NCI-H82 (cell line): ENCODE data around the gene AKAP12.

Experiments
- DNase-seq: peaks from one replicate; lab custom pipeline; 2025; lab: John Stamatoyannopoulos, UW

The AKAP12 gene, protein sequence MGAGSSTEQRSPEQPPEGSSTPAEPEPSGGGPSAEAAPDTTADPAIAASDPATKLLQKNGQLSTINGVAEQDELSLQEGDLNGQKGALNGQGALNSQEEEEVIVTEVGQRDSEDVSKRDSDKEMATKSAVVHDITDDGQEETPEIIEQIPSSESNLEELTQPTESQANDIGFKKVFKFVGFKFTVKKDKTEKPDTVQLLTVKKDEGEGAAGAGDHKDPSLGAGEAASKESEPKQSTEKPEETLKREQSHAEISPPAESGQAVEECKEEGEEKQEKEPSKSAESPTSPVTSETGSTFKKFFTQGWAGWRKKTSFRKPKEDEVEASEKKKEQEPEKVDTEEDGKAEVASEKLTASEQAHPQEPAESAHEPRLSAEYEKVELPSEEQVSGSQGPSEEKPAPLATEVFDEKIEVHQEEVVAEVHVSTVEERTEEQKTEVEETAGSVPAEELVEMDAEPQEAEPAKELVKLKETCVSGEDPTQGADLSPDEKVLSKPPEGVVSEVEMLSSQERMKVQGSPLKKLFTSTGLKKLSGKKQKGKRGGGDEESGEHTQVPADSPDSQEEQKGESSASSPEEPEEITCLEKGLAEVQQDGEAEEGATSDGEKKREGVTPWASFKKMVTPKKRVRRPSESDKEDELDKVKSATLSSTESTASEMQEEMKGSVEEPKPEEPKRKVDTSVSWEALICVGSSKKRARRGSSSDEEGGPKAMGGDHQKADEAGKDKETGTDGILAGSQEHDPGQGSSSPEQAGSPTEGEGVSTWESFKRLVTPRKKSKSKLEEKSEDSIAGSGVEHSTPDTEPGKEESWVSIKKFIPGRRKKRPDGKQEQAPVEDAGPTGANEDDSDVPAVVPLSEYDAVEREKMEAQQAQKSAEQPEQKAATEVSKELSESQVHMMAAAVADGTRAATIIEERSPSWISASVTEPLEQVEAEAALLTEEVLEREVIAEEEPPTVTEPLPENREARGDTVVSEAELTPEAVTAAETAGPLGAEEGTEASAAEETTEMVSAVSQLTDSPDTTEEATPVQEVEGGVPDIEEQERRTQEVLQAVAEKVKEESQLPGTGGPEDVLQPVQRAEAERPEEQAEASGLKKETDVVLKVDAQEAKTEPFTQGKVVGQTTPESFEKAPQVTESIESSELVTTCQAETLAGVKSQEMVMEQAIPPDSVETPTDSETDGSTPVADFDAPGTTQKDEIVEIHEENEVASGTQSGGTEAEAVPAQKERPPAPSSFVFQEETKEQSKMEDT (N-terminal part only)

DNA sequence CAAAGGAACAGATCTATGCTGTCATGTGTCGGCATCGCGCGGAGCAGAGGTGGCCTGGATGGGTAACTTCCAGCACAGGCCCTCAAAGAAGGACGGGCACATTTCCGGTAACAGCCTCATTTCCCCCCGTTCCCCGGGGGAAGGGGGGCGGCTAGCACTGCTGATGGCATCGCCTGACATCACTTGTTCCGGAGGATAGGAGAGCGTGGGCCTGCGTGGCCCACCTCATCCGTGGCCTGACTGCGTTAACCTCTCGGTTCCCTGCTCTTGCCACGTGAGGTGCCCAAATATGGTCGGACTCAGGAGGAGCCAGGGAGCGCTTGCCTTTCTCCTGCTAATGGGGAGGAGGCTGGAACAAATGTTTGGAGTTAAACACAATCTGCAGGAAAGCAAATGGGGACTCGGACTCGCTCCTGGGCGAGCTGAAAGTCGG, at the start of gene AKAP12:
Gene AKAP12 (plus strand): TSS at position 365 of the 433 bp plus-strand sequence. CDS start 596 bp downstream, outside the sequence.
- DNase-seq = no peak

- no peak for DNase-seq
These were observed 48.2 kb upstream of the AKAP12 start for GRCh38 chr6:151191527-151191926.

GRCh38 chr6:151196555-151196954, 43.2 kb upstream of the AKAP12 start:
- DNase-seq = no peak

DNA sequence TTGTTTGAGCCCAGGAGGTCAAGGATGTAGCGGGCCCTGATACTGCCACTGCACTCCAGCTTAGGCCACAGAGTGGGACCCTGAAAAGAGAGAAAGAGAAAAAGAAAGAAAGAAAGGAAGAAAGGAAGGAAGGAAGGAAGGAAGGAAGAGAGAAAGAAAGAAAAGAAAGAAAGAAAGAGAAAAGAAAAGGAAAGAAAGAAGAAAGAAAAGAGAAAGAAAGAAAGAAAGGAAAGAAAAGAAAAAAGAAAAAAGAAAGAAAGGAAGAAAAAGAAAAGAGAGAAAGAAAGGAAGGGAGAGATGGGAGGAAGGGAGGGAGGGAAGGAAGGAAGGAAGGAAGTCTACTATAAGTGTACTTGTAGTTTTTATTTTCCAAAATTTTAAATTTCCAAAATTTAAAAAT, 42.2 kb upstream of the AKAP12 start:
- no peak for DNase-seq

GRCh38 chr6:151199991-151200390, 39.8 kb upstream of the AKAP12 start:
- no peak for DNase-seq

GRCh38 chr6:151205721-151206600, 33.8 kb upstream of the AKAP12 start:
- no peak for DNase-seq

DNA sequence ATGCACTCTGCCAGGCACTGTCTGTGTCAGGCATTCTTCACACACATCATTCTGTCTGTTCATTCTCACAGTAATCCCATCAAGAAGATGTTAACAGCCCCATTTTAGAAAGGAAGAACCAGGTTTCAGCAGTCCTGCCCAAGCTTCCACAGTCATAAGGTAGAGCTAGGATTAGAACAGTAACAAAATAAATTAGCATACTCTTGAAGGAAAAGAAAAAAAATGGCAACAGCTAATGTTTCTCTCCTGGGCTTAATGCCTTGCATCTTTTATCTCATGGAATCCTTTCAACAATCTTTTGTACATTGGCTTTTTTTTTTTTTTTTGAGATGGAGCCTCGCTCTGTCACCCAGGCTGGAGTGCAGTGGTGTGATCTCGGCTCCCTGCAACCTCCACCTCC, 32.1 kb upstream of the AKAP12 start:
- DNase-seq = no peak

DNA sequence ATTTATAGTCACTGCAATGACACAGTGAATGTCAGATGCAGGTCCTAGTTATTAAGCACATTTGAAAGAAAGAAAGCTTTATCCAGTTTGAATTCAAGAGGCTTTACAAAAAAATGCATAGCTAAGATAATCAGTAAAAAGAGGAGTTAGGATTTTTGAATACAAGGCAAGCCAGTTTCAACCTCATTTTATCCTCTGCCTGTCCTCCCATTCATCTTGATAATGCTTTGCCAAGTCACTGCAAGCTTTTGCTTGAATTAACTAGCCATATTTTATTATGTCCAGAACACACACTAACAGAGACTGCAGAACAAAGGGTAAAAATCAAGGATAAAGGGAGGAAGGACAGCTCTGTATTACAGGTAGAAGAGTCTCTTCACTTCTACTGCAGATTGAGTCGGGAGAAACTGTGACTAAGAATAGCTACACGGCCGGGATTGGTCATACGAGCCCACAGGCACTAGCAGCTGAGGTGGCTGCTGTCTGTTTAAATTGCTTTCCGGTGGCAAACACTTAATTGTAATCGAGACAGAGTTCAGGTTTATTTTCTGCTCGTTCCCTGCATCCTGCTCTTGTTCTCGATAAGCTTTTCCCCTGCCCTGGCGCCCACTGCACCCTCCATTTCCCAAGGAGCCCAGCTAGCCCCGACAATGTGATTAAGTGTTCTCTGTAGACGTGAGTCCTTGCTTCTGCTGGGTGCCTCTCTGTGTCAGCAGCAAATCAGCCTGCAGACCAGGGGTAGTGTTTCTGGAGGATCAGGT, 30.5 kb upstream of the AKAP12 start:
- peak; percentile 44 for DNase-seq

- no peak for DNase-seq
These were observed 28.7 kb upstream of the AKAP12 start for GRCh38 chr6:151211075-151211474.

DNA sequence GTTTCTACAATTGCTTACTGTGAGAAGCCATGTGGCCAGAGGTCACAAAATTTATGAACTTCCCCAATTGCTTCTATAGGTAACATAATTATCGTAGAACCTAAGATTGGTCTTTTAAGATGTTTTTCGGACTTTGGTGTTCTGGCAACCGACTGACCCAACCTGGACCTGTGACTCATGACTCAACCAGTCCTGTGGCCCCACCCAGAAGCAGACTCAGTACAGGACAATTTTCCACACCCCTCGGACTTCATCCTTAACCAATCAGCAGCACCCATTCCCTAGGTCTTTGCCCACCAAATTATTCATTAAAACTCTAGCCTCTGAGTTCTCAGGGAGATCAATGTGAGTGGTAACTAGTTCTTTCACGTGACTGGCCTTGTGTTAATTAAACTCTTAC, 26.4 kb upstream of the AKAP12 start:
- DNase-seq = no peak

DNA sequence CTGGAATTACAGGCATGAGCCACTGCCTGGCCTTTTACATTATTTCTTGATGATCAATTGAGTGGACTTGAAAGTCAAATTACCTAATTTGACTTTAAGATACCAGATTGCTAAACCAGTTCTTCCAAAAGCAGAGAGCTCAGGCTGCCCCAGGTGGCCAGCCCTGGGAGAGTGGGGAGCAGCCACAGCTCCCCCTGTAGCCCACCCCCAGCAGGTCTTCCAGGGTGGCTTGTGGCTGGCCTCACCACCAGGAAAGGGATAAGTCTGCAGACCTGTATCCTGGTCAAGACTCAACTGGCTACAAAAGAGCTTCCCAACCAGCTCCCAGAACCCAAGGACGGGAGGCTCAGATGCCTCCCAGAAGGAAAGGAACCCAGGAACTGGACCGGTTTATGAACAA, 23.8 kb upstream of the AKAP12 start:
- DNase-seq = no peak

GRCh38 chr6:151216804-151217203, 23.0 kb upstream of the AKAP12 start:
- peak; percentile 27 for DNase-seq

- no peak for DNase-seq
These were observed 20.6 kb upstream of the AKAP12 start for GRCh38 chr6:151219192-151219591.

GRCh38 chr6:151224076-151224475, 15.7 kb upstream of the AKAP12 start:
- no peak for DNase-seq

- DNase-seq = no peak
These were observed 13.8 kb upstream of the AKAP12 start for GRCh38 chr6:151225919-151226318.

DNA sequence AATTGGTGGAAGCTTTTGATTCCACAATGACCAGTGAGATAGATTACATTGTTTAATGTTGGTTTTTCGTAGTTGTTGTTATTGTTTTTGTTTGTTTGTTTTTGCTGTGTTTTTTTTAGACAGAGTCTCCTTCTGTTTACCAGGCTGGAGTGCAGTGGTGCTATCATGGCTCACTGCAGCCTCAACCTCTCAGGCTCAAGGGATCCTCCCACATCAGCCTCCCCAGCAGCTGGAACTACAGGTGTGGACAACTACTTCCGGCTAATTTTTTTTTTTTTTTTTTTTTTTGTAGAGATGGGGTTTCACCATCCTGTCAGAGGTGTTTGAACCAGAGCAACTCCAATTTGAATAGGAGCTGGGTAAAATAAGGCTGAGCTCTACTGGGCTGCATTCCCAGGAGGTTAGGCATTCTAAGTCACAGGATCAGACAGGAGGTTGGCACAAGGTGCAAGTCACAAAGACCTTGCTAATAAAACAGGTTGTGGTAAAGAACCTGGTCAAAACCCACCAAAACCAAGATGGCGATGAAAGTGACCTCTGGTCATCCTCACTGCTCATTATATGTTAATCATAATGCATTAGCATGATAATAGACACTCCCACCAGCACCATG, 10.9 kb upstream of the AKAP12 start:
- no peak for DNase-seq

GRCh38 chr6:151229401-151230276, 10.1 kb upstream of the AKAP12 start:
- no peak for DNase-seq

- DNase-seq = no peak
These were observed 9.5 kb upstream of the AKAP12 start for GRCh38 chr6:151230277-151230577.

- DNase-seq = no peak
These were observed 6.9 kb upstream of the AKAP12 start for GRCh38 chr6:151232899-151233298.
